OCI-LY1 (cell line): ENCODE results near the gene ULK3.

Experiments
- H2AFZ ChIP-seq: fragments of 200-600 bp; sonication (generic), shearing (Covaris generic); 2 replicates; pipeline ENCODE4 v1.6.0; 2014; ENCODE audit warnings: antibody characterized with exemption, mild to moderate bottlenecking, low read length
- H3F3A ChIP-seq: fragments of 200-600 bp; sonication (generic), shearing (Covaris generic); 2 replicates; pipeline ENCODE4 v1.6.0; 2014; ENCODE audit warnings: mild to moderate bottlenecking, antibody characterized with exemption, low read length, moderate library complexity; ENCODE audit not compliant: insufficient read depth
- H3K27ac ChIP-seq: fragments of 200-600 bp; sonication (generic); 2 replicates; pipeline ENCODE4 v1.5.1; 2014; ENCODE audit warnings: low read length, mixed run types, mild to moderate bottlenecking, low read depth; ENCODE audit not compliant: poor library complexity, severe bottlenecking
- H3K27me3 ChIP-seq: fragments of 200-600 bp; sonication (generic); 2 replicates; pipeline ENCODE4 v1.6.0; 2014; ENCODE audit warnings: antibody characterized with exemption, mild to moderate bottlenecking, low read length, moderate library complexity; ENCODE audit not compliant: insufficient read depth
- H3K36me3 ChIP-seq: fragments of 200-600 bp; sonication (generic); 2 replicates; pipeline ENCODE4 v1.6.1; 2014; ENCODE audit warnings: mild to moderate bottlenecking, antibody characterized with exemption, low read length, moderate library complexity, mixed read lengths; ENCODE audit not compliant: insufficient read depth
- H3K4me1 ChIP-seq: fragments of 200-600 bp; sonication (generic); 2 replicates; pipeline ENCODE4 v1.5.1; 2014; ENCODE audit warnings: mild to moderate bottlenecking, low read length, moderate library complexity; ENCODE audit not compliant: insufficient read depth, severe bottlenecking
- H3K4me2 ChIP-seq: fragments of 200-600 bp; sonication (generic), shearing (Covaris generic); 2 replicates; pipeline ENCODE4 v1.6.1; 2014; ENCODE audit warnings: low read length
- H3K4me3 ChIP-seq: fragments of 200-600 bp; sonication (generic); 2 replicates; pipeline ENCODE4 v1.5.1; 2014; ENCODE audit warnings: low read length, low read depth, mild to moderate bottlenecking, mixed read lengths; ENCODE audit not compliant: poor library complexity, severe bottlenecking
- H3K79me2 ChIP-seq: fragments of 200-600 bp; shearing (Covaris generic); 2 replicates; pipeline ENCODE4 v1.6.1; 2016; ENCODE audit warnings: mixed run types, low read length, mixed read lengths; ENCODE audit not compliant: insufficient read depth
- H3K9ac ChIP-seq: fragments of 200-600 bp; sonication (generic), shearing (Covaris generic); 2 replicates; pipeline ENCODE4 v1.6.1; 2014; ENCODE audit warnings: mild to moderate bottlenecking, low read length, mixed read lengths
- H3K9me2 ChIP-seq: fragments of 200-600 bp; sonication (generic), shearing (Covaris generic); 2 replicates; pipeline ENCODE4 v1.6.1; 2014; ENCODE audit warnings: low read depth, mild to moderate bottlenecking, low read length, mixed read lengths
- H3K9me3 ChIP-seq: fragments of 200-600 bp; shearing (Covaris generic); 2 replicates; pipeline ENCODE4 v1.6.1; 2014; ENCODE audit warnings: low read length, mixed read lengths
- H4K20me1 ChIP-seq: fragments of 200-600 bp; sonication (generic), shearing (Covaris generic); 2 replicates; pipeline ENCODE4 v1.6.0; 2016; ENCODE audit warnings: mild to moderate bottlenecking, low read length; ENCODE audit not compliant: insufficient read depth
- EZH2 ChIP-seq: fragments of 200-600 bp; sonication (generic), shearing (Covaris generic); IDR thresholded peaks from 2 replicates; pipeline ENCODE4 v1.8.0; 2017; ENCODE audit warnings: borderline replicate concordance, mixed run types, mild to moderate bottlenecking, antibody characterized with exemption, low read length, moderate library complexity, mixed read lengths
- TF ChIP-seq, protein P1 (sequence below): fragments of 200-600 bp; sonication (generic), shearing (Covaris generic); IDR thresholded peaks from 2 replicates; pipeline ENCODE4 v1.5.1; 2017; ENCODE audit warnings: mild to moderate bottlenecking, antibody characterized with exemption, low read length, moderate library complexity, mixed read lengths

ULK3 gene

DNA sequence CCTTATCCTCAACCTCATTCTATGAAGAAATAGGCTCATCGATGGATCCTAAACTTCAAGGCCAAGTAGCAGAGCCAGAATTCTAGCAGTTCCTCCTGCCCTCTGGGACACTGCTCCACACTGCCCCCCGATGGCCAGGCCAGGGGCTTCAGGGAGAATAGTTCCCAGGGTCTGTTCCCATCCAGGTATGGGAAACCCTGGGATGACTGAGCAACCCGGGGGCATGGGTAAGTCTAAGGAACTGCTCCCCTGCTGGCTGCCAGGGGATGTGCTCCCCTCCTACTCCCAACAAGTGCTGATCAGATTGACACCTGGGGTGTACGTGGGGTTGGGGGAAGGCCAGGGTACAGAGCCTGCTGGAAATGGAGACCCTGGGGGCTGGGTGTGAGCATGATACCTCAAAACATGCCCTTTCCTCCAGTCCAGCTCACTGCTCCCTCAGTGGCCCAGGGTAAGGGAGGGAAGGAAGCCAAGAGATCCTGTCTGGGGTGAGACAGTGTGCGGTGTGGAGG lies 7.6 kb downstream of the ULK3 start:
- H3K9me2 ChIP-seq, result no peaks in the 10 kb centered on the region
- H3K9ac ChIP-seq, result no peak overlapping the region
- no peaks in the 10 kb centered on the region for H3F3A ChIP-seq
- no peaks in the 10 kb centered on the region for H4K20me1 ChIP-seq
- no peak overlapping the region for H3K4me2 ChIP-seq
- H3K4me1 ChIP-seq, result peaks cover 6% of the 10 kb centered on the region
- no peaks in the 10 kb centered on the region for H3K79me2 ChIP-seq
- H3K4me3 ChIP-seq, result no peak overlapping the region
- H2AFZ ChIP-seq, result no peak overlapping the region
- H3K36me3 ChIP-seq, result peaks cover 11% of the 10 kb centered on the region; the same call in 1 of the 2 replicates
- H3K9me3 ChIP-seq, result no peaks in the 10 kb centered on the region
- TF ChIP-seq, protein P1, sequence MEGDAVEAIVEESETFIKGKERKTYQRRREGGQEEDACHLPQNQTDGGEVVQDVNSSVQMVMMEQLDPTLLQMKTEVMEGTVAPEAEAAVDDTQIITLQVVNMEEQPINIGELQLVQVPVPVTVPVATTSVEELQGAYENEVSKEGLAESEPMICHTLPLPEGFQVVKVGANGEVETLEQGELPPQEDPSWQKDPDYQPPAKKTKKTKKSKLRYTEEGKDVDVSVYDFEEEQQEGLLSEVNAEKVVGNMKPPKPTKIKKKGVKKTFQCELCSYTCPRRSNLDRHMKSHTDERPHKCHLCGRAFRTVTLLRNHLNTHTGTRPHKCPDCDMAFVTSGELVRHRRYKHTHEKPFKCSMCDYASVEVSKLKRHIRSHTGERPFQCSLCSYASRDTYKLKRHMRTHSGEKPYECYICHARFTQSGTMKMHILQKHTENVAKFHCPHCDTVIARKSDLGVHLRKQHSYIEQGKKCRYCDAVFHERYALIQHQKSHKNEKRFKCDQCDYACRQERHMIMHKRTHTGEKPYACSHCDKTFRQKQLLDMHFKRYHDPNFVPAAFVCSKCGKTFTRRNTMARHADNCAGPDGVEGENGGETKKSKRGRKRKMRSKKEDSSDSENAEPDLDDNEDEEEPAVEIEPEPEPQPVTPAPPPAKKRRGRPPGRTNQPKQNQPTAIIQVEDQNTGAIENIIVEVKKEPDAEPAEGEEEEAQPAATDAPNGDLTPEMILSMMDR, result peak; percentile 92
- TF ChIP-seq EZH2, result no peak
- H3K27ac ChIP-seq, result no peak overlapping the region
- H3K27me3 ChIP-seq, result no peaks in the 10 kb centered on the region

DNA sequence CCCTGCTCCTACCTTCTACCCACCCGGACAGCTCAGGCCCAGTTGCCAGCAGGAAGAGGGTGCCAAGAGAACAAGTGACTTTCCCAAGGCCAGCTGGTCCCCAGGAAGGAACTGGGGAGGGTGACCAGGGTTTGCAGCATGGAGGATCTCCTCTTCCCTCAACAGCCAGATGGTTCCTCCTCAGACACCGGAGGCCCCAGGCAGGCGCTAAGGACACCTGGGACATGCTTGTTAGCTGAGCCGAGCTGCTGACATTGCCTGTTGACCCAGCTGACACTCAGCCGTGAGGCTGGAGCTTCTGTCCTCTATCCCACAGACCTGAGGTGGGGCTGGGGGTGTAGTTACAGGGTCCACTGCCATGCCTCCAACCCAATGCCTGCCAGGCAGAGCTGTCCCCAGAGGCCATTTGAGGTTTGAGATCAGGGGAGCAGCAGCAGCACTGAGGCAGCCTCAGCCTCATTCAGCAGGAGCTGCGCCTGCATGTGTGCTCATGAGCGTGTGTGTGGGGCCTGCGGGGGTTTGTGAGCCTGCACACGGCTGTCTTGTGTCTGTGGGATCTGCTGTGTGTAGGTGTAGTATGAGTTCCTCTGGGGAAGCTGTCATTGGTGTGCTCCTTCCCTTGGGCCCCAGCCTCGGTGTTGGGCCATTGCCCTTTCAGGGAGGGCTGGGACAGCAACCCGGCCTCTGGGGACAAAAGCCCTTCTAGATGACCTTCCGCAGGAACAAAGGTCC lies 9.4 kb downstream of the ULK3 start:
- Histone ChIP-seq H3K9me2 (no peaks in the 10 kb centered on the region), H3K4me2 (no peak overlapping the region), H3K9me3 (no peaks in the 10 kb centered on the region), H3K79me2 (no peaks in the 10 kb centered on the region), H4K20me1 (no peaks in the 10 kb centered on the region), H3K27ac (no peak overlapping the region), H3K4me3 (no peak overlapping the region), H3F3A (no peaks in the 10 kb centered on the region), H3K9ac (no peak overlapping the region), H2AFZ (no peak overlapping the region), H3K27me3 (no peaks in the 10 kb centered on the region), H3K4me1 (no peaks in the 10 kb centered on the region), H3K36me3 (peaks cover 3% of the 10 kb centered on the region; the same call in 1 of the 2 replicates)
- TF ChIP-seq, protein P1, result no peak
- TF ChIP-seq EZH2, result no peak

DNA sequence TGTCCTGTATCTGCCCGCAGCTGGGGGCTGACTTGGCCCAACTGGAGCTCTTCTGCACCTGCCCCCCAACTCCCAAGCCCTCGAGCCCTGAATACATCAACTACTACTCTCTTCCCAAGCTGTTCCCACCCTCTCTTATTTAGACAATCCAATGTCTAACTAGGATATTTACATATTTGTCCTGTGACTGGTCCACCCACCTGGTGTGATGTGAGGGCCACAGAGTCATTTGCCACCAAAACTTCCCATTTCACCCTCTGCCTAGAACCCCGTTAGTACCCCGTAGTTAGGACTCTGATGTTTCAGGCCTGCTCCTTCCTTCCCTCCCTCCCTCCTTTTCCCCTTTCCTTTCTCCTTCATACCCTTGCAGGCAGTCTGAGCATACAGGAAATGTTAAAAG lies 10.1 kb downstream of the ULK3 start:
- Histone ChIP-seq H3K9me2 (no peaks in the 10 kb centered on the region), H4K20me1 (no peaks in the 10 kb centered on the region), H2AFZ (no peak overlapping the region), H3K36me3 (0 out of 2 replicates have a peak, but pooled peaks cover 3% of the 10 kb centered on the region), H3K27me3 (no peaks in the 10 kb centered on the region), H3K9ac (no peak overlapping the region), H3K9me3 (no peaks in the 10 kb centered on the region), H3K79me2 (no peaks in the 10 kb centered on the region), H3K27ac (no peak overlapping the region), H3K4me2 (no peak overlapping the region), H3K4me1 (no peaks in the 10 kb centered on the region), H3F3A (no peaks in the 10 kb centered on the region), H3K4me3 (no peak overlapping the region)
- TF ChIP-seq EZH2, result no peak
- TF ChIP-seq, protein P1, result no peak
